Endothelial cell of hepatic sinusoid (primary cell): ENCODE data around the gene SLC2A4RG.

Experiments
- in situ Hi-C: cut with HindIII; loops from 2 replicates; pipeline ENCODE4 v1.10.0; 2017; ENCODE audit warnings: low sequenced_read_pairs

Gene SLC2A4RG

GRCh38 chr20:63738687-63739129 lies 868 bp upstream of the SLC2A4RG start:
- in situ Hi-C loops = no loop called here

DNA sequence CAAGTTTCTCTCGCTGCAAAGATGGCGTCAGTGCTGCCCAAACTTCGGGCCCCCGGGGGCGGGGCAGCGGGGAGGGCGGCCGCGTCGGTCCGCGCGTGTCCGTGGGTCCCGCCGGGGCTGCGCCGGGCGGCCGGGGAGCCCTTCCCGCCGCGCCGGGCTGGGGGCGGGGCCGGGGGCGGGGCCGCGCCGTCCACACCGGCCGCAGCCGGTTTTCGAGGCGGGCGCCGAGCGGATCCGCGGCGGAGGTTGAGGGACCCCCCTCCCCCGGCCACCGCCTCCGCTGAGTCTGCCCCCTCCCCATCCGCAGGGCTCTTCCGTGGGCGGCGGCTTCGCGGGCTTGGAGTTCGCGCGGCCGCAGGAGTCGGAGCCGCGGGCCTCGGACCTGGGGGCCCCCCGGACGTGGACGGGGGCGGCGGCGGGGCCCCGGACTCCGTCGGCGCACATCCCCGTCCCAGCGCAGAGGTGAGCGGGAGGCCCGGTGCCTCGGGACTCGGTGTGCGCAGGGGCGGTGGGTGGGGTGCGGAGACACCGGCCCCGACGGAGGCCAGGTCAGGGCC lies 572 bp downstream of the SLC2A4RG start:
- in situ Hi-C loops = no loop called here

DNA sequence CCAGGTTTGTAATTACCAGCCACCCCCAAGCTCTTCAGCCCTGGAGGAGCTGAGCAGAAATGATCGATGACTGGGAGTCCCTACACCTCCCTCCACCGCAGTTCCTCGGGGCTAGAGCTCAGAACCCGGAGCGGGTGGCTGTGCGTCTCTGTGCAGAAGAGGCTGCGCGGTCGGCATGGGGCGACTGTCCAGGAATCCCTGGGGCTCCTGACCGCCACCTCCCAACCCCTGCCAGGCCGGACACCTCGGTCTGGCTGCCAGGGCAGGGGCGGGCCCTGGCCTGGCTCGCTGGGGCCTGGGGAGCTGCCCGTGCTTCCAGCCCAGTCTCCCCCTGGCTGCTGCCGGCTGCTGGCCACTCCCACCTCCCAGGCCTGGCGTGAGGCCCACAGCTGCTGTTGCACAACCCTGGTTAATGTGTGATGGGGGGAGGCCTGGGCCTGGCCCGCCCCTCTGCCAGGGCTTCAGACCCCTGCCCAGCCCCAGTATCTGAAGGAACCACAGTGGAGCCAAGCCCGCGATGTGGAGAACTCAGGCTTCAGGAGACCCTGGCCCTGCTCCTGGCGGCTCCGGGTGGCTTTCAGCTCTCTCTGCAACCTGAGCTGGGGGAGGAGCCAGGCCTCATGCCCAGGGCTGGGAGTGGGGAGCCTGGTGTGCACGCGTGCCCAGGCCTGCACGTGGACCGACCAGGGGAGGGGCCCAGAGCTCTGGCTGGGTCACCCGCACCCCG lies 1.2 kb downstream of the SLC2A4RG start:
- in situ Hi-C loops = no loop called here

DNA sequence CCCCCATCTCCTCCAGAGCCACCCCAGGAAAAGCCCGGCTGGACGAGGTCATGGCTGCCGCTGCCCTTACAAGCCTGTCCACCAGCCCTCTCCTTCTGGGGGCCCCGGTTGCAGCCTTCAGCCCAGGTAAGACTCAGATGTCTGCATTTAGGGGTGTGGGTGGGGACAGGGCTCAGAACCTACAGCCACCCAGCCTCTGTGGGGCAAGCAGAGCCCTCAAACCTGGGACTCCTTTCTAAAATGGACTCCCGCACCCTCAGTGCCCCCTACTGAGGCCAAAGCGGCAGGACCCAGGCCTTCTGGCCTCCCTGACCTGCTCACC lies 1.7 kb downstream of the SLC2A4RG start:
- in situ Hi-C loops = no loop called here

- in situ Hi-C loops = no loop called here
Observed at GRCh38 chr20:63741676-63742380, 2.3 kb downstream of the SLC2A4RG start.

GRCh38 chr20:63742381-63743024 lies 2.9 kb downstream of the SLC2A4RG start:
- in situ Hi-C loops = no loop called here

- in situ Hi-C loops = no loop called here
Observed at GRCh38 chr20:63743210-63743970, 3.8 kb downstream of the SLC2A4RG start.

DNA sequence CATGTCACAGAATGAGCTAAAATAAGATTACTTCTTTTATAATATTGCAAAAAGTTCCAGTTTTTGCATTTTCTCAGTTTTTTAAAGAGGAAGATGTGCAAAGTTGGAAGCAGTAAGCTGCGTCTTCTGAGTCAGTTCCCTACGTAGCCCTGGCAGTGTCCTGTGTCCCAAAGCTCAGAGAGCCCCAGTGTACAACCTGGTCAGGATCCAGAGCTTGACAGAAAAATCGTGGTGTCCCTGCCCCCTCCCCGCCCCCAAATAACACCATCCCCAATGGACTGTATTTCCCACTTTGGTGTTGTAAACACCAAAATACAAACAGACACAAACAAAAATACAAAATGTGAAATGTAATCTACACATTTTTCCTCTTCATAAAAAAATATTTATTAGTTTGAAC lies 4.6 kb downstream of the SLC2A4RG start:
- in situ Hi-C loops = no loop called here

- in situ Hi-C loops = no loop called here
Observed at GRCh38 chr20:63744574-63745423, 5.2 kb downstream of the SLC2A4RG start.

DNA sequence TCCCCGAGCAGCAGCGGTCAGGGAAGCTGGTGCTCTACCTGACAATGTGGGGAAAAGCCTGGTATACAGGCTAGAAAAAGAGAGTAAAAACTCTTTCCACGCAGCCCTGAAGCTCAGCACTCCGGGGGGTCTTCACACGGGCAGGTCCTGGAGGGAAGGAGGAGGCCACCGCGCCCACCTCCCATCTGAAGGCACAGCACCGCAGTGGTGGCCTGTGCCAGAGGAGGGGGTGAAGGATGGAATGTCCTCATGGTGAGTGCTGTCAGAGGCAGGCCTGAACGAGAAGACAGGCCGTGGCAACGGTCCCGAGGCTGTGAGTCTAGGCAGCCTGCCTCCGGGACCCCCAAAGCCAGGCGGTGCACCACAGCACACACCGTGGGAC lies 5.8 kb downstream of the SLC2A4RG start:
- in situ Hi-C loops = no loop called here

- in situ Hi-C loops = no loop called here
Observed at GRCh38 chr20:63745961-63746731, 6.6 kb downstream of the SLC2A4RG start.

GRCh38 chr20:63746751-63747315 lies 7.3 kb downstream of the SLC2A4RG start:
- in situ Hi-C loops = no loop called here

DNA sequence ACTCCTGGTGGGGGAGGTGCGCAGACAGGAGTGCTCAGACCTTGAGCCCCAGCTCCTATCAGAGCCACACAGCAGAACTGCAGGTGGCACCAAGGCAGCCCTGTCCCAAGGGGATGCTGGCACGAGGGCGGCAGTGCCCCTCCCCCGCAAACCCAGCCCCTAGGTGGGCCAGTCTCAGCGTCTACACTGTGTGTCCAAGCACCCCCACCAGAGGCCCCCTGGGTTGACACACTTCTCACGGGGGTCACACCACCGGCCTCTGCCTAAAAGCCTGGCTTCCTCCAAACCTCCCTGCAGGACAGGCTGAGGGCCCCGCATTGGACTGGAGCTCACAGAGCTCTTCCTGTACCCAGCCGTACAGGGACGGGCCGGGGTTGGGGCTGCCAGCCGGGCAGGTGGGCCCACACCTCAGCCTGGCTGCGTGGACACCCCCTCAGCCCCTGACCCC lies 8.1 kb downstream of the SLC2A4RG start:
- in situ Hi-C loops = no loop called here

- in situ Hi-C loops = no loop called here
Observed at GRCh38 chr20:63748070-63748933, 8.7 kb downstream of the SLC2A4RG start.

GRCh38 chr20:63748934-63749270 lies 9.3 kb downstream of the SLC2A4RG start:
- in situ Hi-C loops = no loop called here

DNA sequence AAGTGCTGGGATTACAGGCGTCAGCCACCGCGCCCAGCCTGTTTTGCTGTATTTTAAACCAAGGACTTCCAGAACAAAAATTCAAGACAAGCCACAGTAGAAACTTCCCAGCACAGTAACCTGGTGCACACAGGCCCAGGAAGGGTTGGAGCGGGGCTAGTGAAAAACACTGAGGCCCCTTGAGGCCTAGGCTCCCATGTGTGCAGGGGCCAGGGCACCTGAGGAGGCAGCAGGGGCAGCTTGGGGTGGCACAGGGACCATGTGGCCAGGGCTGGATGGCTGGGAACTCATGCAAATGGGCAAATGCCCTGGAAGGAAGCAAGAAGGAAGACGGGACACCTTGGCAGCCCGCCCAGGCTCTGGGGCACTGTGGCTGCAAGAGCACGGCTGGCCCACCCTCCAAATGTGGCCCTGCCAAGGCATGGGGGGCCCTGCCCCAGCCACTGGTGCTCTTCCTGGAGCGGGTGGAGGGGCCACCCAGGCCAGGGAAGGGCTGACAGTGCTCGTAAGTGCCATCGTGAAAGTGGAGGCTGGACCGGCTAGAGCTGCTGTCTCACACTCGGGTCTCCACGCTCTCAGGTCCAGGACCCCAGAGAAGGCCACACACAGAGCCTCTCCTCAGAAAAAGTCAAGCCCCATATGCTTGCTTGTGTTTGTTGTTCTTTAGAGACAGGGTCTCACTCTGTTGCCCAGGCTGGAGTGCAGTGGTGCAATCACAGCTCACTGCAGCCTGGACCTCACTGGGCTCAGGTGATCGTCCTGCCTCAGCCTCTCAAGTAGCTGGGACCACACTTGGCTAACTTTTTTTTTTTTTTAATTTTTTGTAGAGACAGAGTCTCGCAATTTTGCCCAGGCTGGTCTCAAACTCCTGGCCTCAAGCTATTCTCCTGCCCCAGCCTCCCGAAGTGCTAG lies 10.3 kb downstream of the SLC2A4RG start:
- in situ Hi-C loops = no loop called here

- in situ Hi-C loops = no loop called here
Observed at GRCh38 chr20:63750807-63751470, 11.4 kb downstream of the SLC2A4RG start.
